CD4-positive, alpha-beta T cell treated with Interleukin-1 beta for 1 hour (primary cell): ENCODE measurements around the gene NACA2.
"Not testable (repeated sequence)": the region's sequence is repeated elsewhere in the genome, so short reads cannot be mapped to it uniquely, and the experiment has no call there.

ENCODE experiments used
- DNase-seq, 2 donors: peaks; one replicate each; pipeline ENCODE4 v3.0.0-alpha.2; 2020 to 2022

Gene NACA2

GRCh38 chr17:61591018-61591417, at the start of gene NACA2:
NACA2 (minus strand) TSS chr17:61591219; CDS start chr17:61591180, 39 bp downstream.
- DNase-seq, result no peak

- DNase-seq, result no peak
These were observed 48.8 kb upstream of the NACA2 start for GRCh38 chr17:61639818-61640217.

- no peak for DNase-seq
These were observed 47.1 kb upstream of the NACA2 start for GRCh38 chr17:61638087-61638486.

GRCh38 chr17:61635913-61636432, 45.0 kb upstream of the NACA2 start:
- peak; percentile 39 to 64 for DNase-seq

GRCh38 chr17:61634942-61635538, 44.0 kb upstream of the NACA2 start:
- DNase-seq, result no peak

- DNase-seq, result no peak
These were observed 43.1 kb upstream of the NACA2 start for GRCh38 chr17:61634011-61634539.

- no peak for DNase-seq
These were observed 41.8 kb upstream of the NACA2 start for GRCh38 chr17:61632826-61633225.

- DNase-seq, result no peak
These were observed 40.8 kb upstream of the NACA2 start for GRCh38 chr17:61631800-61632199.

- not testable (repeated sequence) for DNase-seq
These were observed 37.1 kb upstream of the NACA2 start for GRCh38 chr17:61628158-61628557.

- DNase-seq, result no peak
These were observed 36.6 kb upstream of the NACA2 start for GRCh38 chr17:61627658-61628057.

GRCh38 chr17:61627125-61627524, 36.1 kb upstream of the NACA2 start:
- DNase-seq, result no peak

- no peak for DNase-seq
These were observed 34.5 kb upstream of the NACA2 start for GRCh38 chr17:61625564-61625963.

GRCh38 chr17:61624951-61625350, 33.9 kb upstream of the NACA2 start:
- no peak for DNase-seq

- DNase-seq, result no peak
These were observed 30.3 kb upstream of the NACA2 start for GRCh38 chr17:61621317-61621716.

- DNase-seq, result no peak
These were observed 28.9 kb upstream of the NACA2 start for GRCh38 chr17:61619953-61620352.

GRCh38 chr17:61619493-61619892, 28.5 kb upstream of the NACA2 start:
- DNase-seq, result no peak

GRCh38 chr17:61618950-61619349, 27.9 kb upstream of the NACA2 start:
- DNase-seq, result no peak

GRCh38 chr17:61617330-61617729, 26.3 kb upstream of the NACA2 start:
- DNase-seq, result no peak

GRCh38 chr17:61616783-61617182, 25.8 kb upstream of the NACA2 start:
- no peak for DNase-seq

- no peak for DNase-seq
These were observed 23.2 kb upstream of the NACA2 start for GRCh38 chr17:61614219-61614618.

- no peak for DNase-seq
These were observed 20.3 kb upstream of the NACA2 start for GRCh38 chr17:61611323-61611722.

- DNase-seq, result no peak
These were observed 14.7 kb upstream of the NACA2 start for GRCh38 chr17:61605692-61606091.

- DNase-seq, result no peak
These were observed 10.3 kb upstream of the NACA2 start for GRCh38 chr17:61601297-61601696.

- no peak for DNase-seq
These were observed 9.6 kb upstream of the NACA2 start for GRCh38 chr17:61600621-61601020.

- no peak for DNase-seq
These were observed 8.6 kb upstream of the NACA2 start for GRCh38 chr17:61599608-61600007.
